Inflammatory macrophage treated with lipopolysaccharide for 4 hours (primary cell): Measurements from ENCODE around the gene TRDN.

ENCODE experiments used
- DNase-seq: peaks from one replicate; pipeline ENCODE4 v3.0.0-alpha.2; 2020

The TRDN gene, protein sequence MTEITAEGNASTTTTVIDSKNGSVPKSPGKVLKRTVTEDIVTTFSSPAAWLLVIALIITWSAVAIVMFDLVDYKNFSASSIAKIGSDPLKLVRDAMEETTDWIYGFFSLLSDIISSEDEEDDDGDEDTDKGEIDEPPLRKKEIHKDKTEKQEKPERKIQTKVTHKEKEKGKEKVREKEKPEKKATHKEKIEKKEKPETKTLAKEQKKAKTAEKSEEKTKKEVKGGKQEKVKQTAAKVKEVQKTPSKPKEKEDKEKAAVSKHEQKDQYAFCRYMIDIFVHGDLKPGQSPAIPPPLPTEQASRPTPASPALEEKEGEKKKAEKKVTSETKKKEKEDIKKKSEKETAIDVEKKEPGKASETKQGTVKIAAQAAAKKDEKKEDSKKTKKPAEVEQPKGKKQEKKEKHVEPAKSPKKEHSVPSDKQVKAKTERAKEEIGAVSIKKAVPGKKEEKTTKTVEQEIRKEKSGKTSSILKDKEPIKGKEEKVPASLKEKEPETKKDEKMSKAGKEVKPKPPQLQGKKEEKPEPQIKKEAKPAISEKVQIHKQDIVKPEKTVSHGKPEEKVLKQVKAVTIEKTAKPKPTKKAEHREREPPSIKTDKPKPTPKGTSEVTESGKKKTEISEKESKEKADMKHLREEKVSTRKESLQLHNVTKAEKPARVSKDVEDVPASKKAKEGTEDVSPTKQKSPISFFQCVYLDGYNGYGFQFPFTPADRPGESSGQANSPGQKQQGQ

DNA sequence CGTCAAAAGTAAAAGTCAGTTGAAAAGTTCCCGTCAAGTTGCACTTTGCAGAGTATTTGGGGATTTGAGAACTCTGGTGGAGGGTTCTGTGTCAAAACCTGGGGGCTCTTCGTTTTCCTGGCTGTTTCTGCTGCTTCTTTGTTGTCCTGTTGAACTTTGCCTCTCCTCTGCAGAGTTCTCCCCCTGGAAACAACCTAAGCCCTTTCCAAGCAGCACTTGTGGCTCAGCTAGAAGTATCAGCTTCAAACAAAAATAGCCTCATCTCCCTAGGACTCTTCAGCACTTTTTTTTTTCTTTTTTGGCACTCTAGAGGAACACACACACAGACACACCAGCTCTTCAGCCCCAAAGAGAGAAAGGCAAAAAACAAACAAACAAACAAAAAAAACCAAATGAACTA, at the start of gene TRDN:
Gene TRDN (minus strand): TSS at position 169 of the 400 bp plus-strand sequence. CDS start 175 bp downstream, outside the sequence.
- DNase-seq: no peak

GRCh38 chr6:123681957-123682462, 45.3 kb upstream of the TRDN start:
- no peak for DNase-seq

DNA sequence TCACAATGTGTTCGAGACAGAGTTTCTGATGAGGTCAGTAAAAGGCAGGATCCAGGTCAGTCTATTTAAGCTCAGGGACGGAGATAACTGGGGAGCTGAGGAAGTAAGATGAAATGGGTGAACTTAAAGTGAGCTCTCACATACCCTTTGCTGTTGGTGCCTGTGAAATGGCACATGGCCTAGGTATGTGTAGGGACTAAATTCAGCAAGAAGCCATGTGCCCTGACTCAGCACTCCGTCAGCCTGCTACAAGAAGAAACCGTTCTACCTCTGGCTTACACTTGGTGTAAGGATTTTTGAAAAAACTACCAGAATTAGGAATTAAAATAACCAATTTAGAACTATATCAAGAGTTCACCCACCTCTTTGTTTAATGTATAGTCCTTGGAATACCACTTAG, 41.1 kb upstream of the TRDN start:
- no peak for DNase-seq

DNA sequence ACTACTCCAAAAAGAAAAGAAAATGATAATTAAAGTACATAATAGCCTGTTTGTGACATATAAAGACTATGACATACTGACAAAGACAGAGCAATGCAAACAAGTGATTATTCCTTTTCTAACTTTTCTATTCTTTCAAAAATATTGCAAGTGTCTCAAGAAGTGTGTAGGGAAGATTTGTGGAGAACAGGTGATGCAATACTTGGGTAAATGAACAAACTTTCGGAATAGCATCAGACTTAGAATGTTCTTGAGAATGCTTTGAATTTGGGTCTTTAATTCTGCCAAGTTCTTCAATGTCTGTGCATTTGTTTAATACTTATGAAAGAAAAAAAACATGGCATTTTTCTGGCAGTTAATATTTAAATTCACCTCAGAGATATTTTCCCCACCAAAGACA, 40.0 kb upstream of the TRDN start:
- DNase-seq: no peak

- no peak for DNase-seq
Measured at GRCh38 chr6:123668965-123669591, 32.3 kb upstream of the TRDN start.

DNA sequence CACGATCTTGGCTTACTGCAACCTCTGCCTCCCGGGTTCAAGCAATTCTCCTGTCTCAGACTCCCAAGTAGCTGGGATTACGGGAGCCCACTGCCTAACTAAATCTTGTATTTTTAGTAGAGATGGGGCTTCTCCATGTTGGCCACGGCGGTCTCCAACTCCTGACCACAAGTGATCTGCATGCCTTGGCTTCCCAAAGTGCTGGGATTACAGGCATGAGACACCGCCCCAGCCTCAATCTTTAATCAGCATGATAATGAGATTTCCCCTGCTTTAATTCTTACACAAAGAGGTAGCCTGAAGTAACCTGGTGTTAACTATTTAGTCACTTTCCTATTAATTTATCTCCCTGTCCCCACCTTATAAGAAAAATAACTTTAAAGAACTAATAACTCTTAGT, 31.3 kb upstream of the TRDN start:
- DNase-seq: no peak

DNA sequence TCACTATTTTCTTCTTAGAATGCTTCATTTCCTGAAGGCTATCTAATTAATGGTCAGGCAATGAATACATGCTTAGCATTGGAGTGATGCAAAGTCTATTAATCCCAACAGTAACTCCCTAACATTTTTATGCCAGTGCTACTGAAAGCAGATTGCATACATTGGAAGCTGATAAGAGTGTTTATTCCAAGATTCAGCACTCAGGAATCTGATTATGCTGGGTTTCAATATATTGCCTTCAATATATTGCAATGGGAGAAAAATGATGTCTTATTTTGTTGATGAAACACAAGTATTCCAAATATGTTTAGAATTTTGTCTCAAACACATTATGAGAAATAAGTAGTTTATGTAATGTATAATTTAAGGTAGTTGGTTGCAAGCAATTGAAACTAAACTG, 26.7 kb upstream of the TRDN start:
- no peak for DNase-seq

- no peak for DNase-seq
Measured at GRCh38 chr6:123662757-123663156, 26.0 kb upstream of the TRDN start.

DNA sequence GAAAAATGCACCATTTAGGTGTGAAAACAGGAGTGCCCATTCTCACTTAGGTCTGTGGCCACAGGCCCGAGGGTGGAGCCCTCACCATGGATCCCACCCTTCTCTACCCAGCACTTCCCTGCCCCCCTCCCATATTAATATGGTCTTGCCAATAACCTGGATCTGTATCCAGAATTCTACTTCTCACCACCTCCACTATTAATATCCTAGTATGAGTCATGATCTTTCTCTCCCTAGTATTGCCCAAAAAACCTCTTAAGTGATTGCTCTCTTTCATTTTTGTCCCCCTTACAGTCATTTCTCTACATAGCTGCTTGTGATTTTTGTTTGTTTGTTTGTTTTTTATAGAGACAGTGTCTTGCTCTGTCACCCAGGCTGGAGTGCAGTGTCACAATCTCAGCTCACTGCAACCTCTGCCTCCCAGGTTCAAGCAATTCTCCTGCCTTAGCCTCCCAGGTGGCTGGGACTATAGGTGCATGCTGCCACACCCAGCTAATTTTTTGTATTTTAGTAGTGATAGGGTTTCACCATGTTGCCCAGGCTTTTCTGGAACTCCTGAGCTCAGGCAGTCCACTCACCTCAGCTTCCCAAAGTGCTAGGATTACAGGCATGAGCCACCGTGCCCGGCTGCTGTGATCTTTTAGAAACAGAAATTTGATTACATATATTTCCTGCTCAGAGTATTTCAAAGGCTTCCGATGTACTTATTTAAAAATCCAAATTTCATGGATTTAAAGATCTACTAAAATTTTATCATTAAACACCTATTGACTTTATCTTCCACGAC, 24.5 kb upstream of the TRDN start:
- no peak for DNase-seq

- no peak for DNase-seq
Measured at GRCh38 chr6:123659960-123660748, 23.4 kb upstream of the TRDN start.

DNA sequence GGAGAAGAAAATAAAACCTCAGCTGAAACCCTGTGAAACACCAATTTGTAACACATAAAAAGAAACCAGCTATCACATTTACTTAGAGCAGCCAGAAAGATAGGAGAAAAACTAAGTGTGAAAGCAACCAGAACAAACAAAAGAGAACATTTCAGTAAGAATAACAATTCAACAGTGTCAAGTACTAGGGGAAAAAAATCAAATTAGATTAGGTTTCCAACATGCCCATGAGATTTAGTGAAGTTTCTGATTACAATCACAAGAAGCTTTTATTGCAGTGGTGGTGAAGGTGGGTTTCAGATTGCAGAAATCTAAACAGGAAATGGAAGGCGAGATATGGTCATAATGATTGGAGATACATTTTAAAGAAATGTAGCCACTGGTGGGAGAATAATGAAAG, 22.1 kb upstream of the TRDN start:
- DNase-seq: no peak

- no peak for DNase-seq
Measured at GRCh38 chr6:123655521-123656306, 19.0 kb upstream of the TRDN start.

DNA sequence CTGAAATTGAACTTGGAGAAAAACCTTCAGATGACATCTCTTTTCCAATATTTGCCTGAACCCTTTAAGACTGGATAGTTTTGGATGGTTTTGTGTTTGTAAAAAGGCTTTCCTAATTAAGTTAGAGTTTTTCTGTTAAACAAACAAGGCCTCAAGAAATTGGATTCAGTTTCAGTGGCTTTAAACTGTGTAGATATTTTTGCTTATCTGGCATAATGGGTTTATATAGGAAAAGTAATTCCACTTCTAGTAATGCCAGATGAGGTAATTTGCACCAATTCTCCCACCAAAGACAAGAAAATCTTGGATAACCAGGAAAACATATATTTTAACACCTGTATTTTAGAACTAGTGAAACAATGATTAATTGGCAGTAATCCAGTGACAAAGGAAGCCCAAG, 12.0 kb upstream of the TRDN start:
- DNase-seq: no peak

- no peak for DNase-seq
Measured at GRCh38 chr6:123648020-123648580, 11.3 kb upstream of the TRDN start.

DNA sequence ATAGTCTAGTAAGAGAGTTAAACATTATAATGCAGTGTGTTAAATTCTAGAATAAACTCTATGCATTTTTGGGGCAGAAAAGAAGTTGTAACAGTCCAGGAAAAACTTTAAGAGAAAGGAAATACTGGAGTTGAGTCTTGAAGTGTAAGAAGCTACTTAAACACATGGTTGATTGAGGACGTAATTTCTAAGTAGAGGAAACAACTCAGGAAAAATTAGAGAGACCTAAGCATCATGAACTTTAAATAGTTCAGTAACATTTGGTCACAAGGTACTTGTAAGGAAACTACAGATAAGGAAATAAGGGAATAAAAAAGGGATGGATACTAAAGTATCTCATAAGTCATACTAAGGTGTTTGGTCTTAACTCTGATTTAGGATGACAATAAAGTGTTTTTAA, 4.7 kb upstream of the TRDN start:
- DNase-seq: no peak

DNA sequence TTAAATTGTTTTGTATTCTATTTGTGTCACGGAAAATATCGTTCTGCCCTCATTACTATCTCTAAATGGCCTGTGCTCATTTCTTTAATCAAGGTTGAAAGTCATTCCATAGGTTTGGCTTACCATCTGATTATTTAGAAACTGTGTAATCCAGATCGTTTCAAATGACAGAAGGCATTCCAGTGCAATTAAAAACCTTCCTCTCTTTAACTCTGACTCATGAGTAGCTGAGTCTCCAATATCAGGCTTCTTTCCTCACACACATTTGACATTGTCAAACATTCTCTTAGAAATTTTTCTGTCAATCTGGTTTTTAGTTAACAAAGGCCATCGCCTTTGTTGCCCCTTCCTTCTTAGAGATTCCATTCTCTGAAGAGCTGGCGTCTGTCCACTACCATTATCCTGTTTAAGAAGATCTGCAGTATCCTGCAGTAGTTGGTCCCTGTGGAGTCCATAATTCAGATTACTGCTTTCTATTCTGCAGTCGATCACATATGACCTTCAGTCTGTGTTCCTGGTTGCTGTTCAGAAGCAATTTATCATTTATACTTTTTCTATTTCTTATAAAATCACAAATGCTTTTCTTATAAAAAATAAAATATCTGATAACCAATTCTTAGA, 3.9 kb upstream of the TRDN start:
- no peak for DNase-seq

DNA sequence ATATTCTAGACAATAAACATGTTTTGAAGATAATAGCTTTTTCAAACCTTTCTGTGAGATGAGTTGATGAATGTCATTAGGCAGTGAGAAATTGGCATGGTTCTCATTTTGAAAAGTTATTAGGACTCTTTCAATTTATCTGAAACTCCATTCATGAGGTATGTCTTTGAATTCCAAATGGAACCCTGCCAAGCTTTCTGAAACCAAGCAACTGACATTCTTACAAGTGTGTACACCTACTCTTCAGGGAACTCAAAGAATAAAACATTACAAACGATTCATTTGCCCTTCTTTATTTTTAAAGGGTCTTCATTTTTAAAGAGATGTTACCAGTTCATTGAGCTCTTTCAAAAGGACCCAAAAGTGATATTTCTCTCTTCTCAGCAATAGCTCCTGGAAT, 2.1 kb upstream of the TRDN start:
- no peak for DNase-seq

DNA sequence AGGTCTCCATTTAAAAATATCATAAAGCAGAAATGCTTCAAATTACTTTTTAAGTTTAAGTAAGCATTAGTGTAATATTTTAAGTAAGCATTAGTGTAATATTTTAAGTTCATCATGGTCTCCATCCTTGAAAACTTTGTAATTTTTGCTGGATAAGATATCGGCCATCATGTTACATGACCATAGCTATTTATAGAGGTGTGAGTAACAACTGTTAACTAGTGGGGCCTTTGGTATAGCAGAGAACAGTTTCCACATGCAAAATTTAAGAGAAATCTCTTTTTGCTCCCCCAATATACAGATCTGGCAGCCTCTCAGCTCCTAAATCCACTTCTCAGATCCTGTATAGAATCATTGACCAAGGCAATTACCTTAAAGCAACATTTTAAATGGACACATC, 468 bp downstream of the TRDN start:
- DNase-seq: no peak

GRCh38 chr6:123635567-123635966, 1.2 kb downstream of the TRDN start:
- DNase-seq: no peak

GRCh38 chr6:123635144-123635543, 1.6 kb downstream of the TRDN start:
- DNase-seq: no peak
